ENCODE results near the gene C4orf50.

- TF ChIP-seq CTCF (IDR thresholded peaks at IDR 0.05; ENCODE audit: low read depth, low read length) (no peak), EZH2phosphoT487 (IDR thresholded peaks at IDR 0.05; ENCODE audit: low read depth) (no peak)
Observed at GRCh38 chr4:6021831-6022606, 3.8 kb upstream of the C4orf50 start.
